ENCODE results near the gene MRPL4. TPM values are rescaled to one million over a fixed set of nuclear protein-coding genes. Genes with fewer than 3 reads are reported as not detected.

Gene MRPL4
- total and polyA plus RNA-seq, 2 of the 13 experiments (the other 11 are each of a cell fraction or from before 2014, with no cell fraction given): 40.6 to 42.5 TPM

GRCh38 chr19:10206226-10206885, 45.7 kb upstream of the MRPL4 start (continued):
- TF ChIP-seq ZNF646 (CRISPR knock-in tag; IDR thresholded peaks at IDR 0.05) (no peak), ZNF337 (CRISPR knock-in tag; IDR thresholded peaks at IDR 0.05; ENCODE audit: borderline replicate concordance, low read depth) (no peak), ZNF552 (CRISPR knock-in tag; IDR thresholded peaks at IDR 0.05; ENCODE audit: borderline replicate concordance) (no peak), ZBTB7B (CRISPR knock-in tag; IDR thresholded peaks at IDR 0.05) (no peak), ZBTB2 (CRISPR knock-in tag; IDR thresholded peaks at IDR 0.05; ENCODE audit: low read depth) (no peak), ZNF382 (CRISPR knock-in tag; IDR thresholded peaks at IDR 0.05; ENCODE audit: borderline replicate concordance) (no peak), SMARCC2 (IDR thresholded peaks at IDR 0.05) (no peak), ZBTB1 (CRISPR knock-in tag; IDR thresholded peaks at IDR 0.05; ENCODE audit: borderline replicate concordance) (no peak), ZNF468 (CRISPR knock-in tag; IDR thresholded peaks at IDR 0.05) (no peak), HOMEZ (CRISPR knock-in tag; IDR thresholded peaks at IDR 0.05; ENCODE audit: low read depth) (peak; percentile 24; the same call in 1 of the 2 replicates), HNRNPH1 (optimal IDR thresholded peaks at IDR 0.05; ENCODE audit: low read depth, low read length) (no peak)

All from HepG2 (cell line).